ENCODE results near the gene SLC38A1. TPM values are rescaled to one million over a fixed set of nuclear protein-coding genes. Genes with fewer than 3 reads are reported as not detected.

SLC38A1 gene
- total RNA-seq, 1 experiment from 2014 or later = 259 TPM

GRCh38 chr12:46259713-46260112, 9.1 kb downstream of the SLC38A1 start:
- H3K9me3 ChIP-seq = no peaks in the 10 kb centered on the region
- no peaks in the 10 kb centered on the region for H3K36me3 ChIP-seq (ENCODE audit: control insufficient read depth, insufficient read depth, low read length)
- no peak for TF ChIP-seq CTCF (IDR thresholded peaks at IDR 0.05; ENCODE audit: insufficient read depth in 1 of 2, low read depth in 1 of 2, low read length in 1 of 2, severe bottlenecking in 1 of 2, unreplicated experiment in 1 of 2)
- CTCF ChIA-PET = no interaction called here
- no peaks in the 10 kb centered on the region for H3K9me3 Mint-ChIP-seq (ENCODE audit: unreplicated experiment)
- peaks cover 92% of the 10 kb centered on the region for H3K4me1 ChIP-seq
- H3K4me3 ChIP-seq (ENCODE audit: low read depth, low read length) = no peak overlapping the region
- H3K27me3 ChIP-seq (replicated peaks; ENCODE audit: control insufficient read depth, insufficient read depth, low read length) = no peaks in the 10 kb centered on the region
- no peak overlapping the region for H3K27ac Mint-ChIP-seq (ENCODE audit: unreplicated experiment)
- intact Hi-C loops (cut with micrococcal nuclease; ENCODE audit: unreplicated experiment) = loop anchor here (1.0 to 5.0 kb wide), 3 partner anchors 8 to 328 kb away; no protein-coding TSS in a partner anchor
- H3K4me1 Mint-ChIP-seq (ENCODE audit: low read depth, unreplicated experiment) = peaks cover 15% of the 10 kb centered on the region
- H3K36me3 Mint-ChIP-seq (ENCODE audit: insufficient read depth, unreplicated experiment) = peaks cover 33% of the 10 kb centered on the region
- H3K4me3 Mint-ChIP-seq (ENCODE audit: unreplicated experiment) = no peak overlapping the region
- POLR2A ChIA-PET = interaction anchor here (0.7 kb wide), 1 partner anchor 9 kb away, joined by 8 read pairs; the partner anchor contains the start of gene SLC38A1
- no TSS peak for BruUV-seq (replicated peaks)
- no peaks in the 10 kb centered on the region for H3K27me3 Mint-ChIP-seq (ENCODE audit: insufficient read depth, unreplicated experiment)
- no peak for DNase-seq

GRCh38 chr12:46259071-46259470, 9.8 kb downstream of the SLC38A1 start:
- H3K4me3 Mint-ChIP-seq (ENCODE audit: unreplicated experiment) = no peak overlapping the region
- no peak for TF ChIP-seq CTCF (IDR thresholded peaks at IDR 0.05; ENCODE audit: insufficient read depth in 1 of 2, low read depth in 1 of 2, low read length in 1 of 2, severe bottlenecking in 1 of 2, unreplicated experiment in 1 of 2)
- POLR2A ChIA-PET = no interaction called here
- H3K4me1 Mint-ChIP-seq (ENCODE audit: low read depth, unreplicated experiment) = peaks cover 15% of the 10 kb centered on the region
- Histone ChIP-seq H3K4me1 (peaks cover 88% of the 10 kb centered on the region), H3K36me3 (ENCODE audit: control insufficient read depth, insufficient read depth, low read length) (no peaks in the 10 kb centered on the region), H3K27me3 (replicated peaks; ENCODE audit: control insufficient read depth, insufficient read depth, low read length) (no peaks in the 10 kb centered on the region), H3K9me3 (no peaks in the 10 kb centered on the region), H3K4me3 (ENCODE audit: low read depth, low read length) (no peak overlapping the region)
- H3K9me3 Mint-ChIP-seq (ENCODE audit: unreplicated experiment) = no peaks in the 10 kb centered on the region
- no peaks in the 10 kb centered on the region for H3K27me3 Mint-ChIP-seq (ENCODE audit: insufficient read depth, unreplicated experiment)
- H3K36me3 Mint-ChIP-seq (ENCODE audit: insufficient read depth, unreplicated experiment) = peaks cover 40% of the 10 kb centered on the region
- CTCF ChIA-PET = no interaction called here
- no peak overlapping the region for H3K27ac Mint-ChIP-seq (ENCODE audit: unreplicated experiment)
- no TSS peak for BruUV-seq (replicated peaks)
- peak; percentile 44 to 65 for DNase-seq
- intact Hi-C loops (cut with micrococcal nuclease; ENCODE audit: unreplicated experiment) = loop anchor here (1.0 kb wide), 1 partner anchor 8 kb away; no protein-coding TSS in a partner anchor

GRCh38 chr12:46258129-46258528, 10.7 kb downstream of the SLC38A1 start:
- no peaks in the 10 kb centered on the region for H3K27me3 ChIP-seq (replicated peaks; ENCODE audit: control insufficient read depth, insufficient read depth, low read length)

More at GRCh38 chr12:46258129-46258528, 10.7 kb downstream of the SLC38A1 start:
- Histone ChIP-seq H3K4me1 (peaks cover 79% of the 10 kb centered on the region), H3K9me3 (no peaks in the 10 kb centered on the region), H3K36me3 (ENCODE audit: control insufficient read depth, insufficient read depth, low read length) (peaks cover 1% of the 10 kb centered on the region; the same call in 1 of the 2 replicates), H3K4me3 (ENCODE audit: low read depth, low read length) (no peak overlapping the region)
- Mint-ChIP-seq H3K4me1 (ENCODE audit: low read depth, unreplicated experiment) (peaks cover 15% of the 10 kb centered on the region), H3K36me3 (ENCODE audit: insufficient read depth, unreplicated experiment) (peaks cover 49% of the 10 kb centered on the region), H3K27ac (ENCODE audit: unreplicated experiment) (no peak overlapping the region), H3K4me3 (ENCODE audit: unreplicated experiment) (no peak overlapping the region), H3K27me3 (ENCODE audit: insufficient read depth, unreplicated experiment) (no peaks in the 10 kb centered on the region), H3K9me3 (ENCODE audit: unreplicated experiment) (no peaks in the 10 kb centered on the region)
- DNase-seq = no peak
- intact Hi-C loops (cut with micrococcal nuclease; ENCODE audit: unreplicated experiment) = no loop called here
- no peak for TF ChIP-seq CTCF (IDR thresholded peaks at IDR 0.05; ENCODE audit: insufficient read depth in 1 of 2, low read depth in 1 of 2, low read length in 1 of 2, severe bottlenecking in 1 of 2, unreplicated experiment in 1 of 2)
- CTCF ChIA-PET = no interaction called here
- POLR2A ChIA-PET = no interaction called here
- no TSS peak for BruUV-seq (replicated peaks)
